Measurements from ENCODE around the gene INCA1. TPM values are rescaled to one million over a fixed set of nuclear protein-coding genes. Genes with fewer than 3 reads are reported as not detected.
A peak's percentile ranks its signal among the peaks of the same experiment; 100 is the strongest.

Gene INCA1
- polyA plus RNA-seq, 1 of the 3 experiments (the other 2 are of a cell fraction), result 1.2 TPM

DNA sequence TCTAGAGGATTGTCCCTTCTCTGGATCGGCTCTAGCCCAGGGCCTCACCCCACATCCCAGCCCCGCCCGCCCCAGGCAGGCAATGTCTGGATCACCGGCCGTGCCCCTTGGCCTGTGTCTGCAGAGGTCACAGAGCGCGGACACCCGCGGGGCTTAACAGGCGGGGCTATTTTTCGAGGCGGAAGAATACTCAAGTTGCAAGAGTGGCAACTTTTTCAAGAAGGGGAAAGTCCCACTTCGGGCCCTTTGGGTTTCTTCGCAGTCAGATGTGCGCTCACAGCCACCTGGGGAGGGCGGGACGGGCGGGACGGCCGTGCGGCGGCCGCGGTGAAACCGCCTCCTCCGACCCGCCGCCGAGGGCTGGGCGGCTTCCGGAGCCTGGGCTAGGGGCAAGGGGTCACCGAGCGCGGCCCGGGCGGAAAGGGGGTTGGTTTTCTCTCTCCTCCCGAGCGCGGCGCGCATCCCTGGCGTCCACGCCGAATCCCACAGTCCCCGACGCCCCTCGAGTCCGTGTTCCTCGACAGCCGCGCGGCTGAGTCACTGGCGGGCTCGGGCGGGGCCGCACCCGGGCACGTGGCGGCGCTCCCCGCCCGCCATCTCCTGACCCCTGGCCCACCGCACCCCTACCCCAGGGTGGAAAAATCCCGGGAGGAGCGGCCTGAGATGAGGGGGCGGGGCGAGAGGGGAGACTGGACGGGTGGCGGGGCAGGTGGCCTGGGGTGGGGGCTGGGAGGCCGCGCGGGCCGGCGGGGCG, 47.8 kb downstream of the INCA1 start:
- Histone ChIP-seq H3K27ac (ENCODE audit: low read depth in 2 of 2, low read length in 1 of 2) (peak overlapping the region; percentile 97 to 100), H3K4me2 (peak overlapping the region; percentile 98), H3K9me2 (no peaks in the 10 kb centered on the region), H3K36me3 (replicated peaks in 1 of 2; ENCODE audit: control insufficient read depth in 1 of 2, insufficient read depth in 2 of 2, low read length in 1 of 2) (peaks cover 21 to 25% of the 10 kb centered on the region in 2 experiments), H2AFZ (ENCODE audit: low read depth) (no peak overlapping the region), H3K9me3 (no peaks in the 10 kb centered on the region), H3K4me3 (ENCODE audit: low read depth in 2 of 2, low read length in 1 of 2) (peak overlapping the region; percentile 79 to 99), H3K4me1 (ENCODE audit: control insufficient read depth in 1 of 2, insufficient read depth in 2 of 2, low read depth in 1 of 2, low read length in 1 of 2) (peaks cover 40 to 44% of the 10 kb centered on the region in 2 experiments), H3K9ac (peak overlapping the region; percentile 99), H3F3A (replicated peaks; ENCODE audit: insufficient read depth) (peaks cover 56% of the 10 kb centered on the region), H3K27me3 (ENCODE audit: insufficient read depth) (no peaks in the 10 kb centered on the region), H3K79me2 (ENCODE audit: insufficient read depth) (peaks cover 65% of the 10 kb centered on the region), H4K20me1 (ENCODE audit: insufficient read depth) (peaks cover 30% of the 10 kb centered on the region)
- ChIA-PET POLR2A (interaction anchor here (1.3 to 6.7 kb wide), 4 partner anchors 9 to 48 kb away, joined by 5 to 56 read pairs (median 24); partner anchors contain the start of genes INCA1, KIF1C, RNF167 and SLC25A11), CTCF (interaction anchor here (0.9 to 2.7 kb wide), 3 partner anchors 9 to 48 kb away, joined by 3 to 13 read pairs (median 3); partner anchors contain the start of genes INCA1, KIF1C, RNF167 and SLC25A11)
- WGBS (ENCODE audit: low lambda C conversion rate), result 1% methylated on average over 27 of the region's 75 CpGs
- DNase-seq, result peak; percentile 64
- peak; percentile 12; the same call in 1 of the 2 replicates for TF ChIP-seq FOSL2 (IDR thresholded peaks at IDR 0.05; ENCODE audit: borderline replicate concordance, low read depth)
- TF ChIP-seq, protein P1, sequence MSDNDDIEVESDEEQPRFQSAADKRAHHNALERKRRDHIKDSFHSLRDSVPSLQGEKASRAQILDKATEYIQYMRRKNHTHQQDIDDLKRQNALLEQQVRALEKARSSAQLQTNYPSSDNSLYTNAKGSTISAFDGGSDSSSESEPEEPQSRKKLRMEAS (IDR thresholded peaks at IDR 0.05; ENCODE audit: low read depth), result peak; percentile 85; the same call in 1 of the 2 replicates
- TF ChIP-seq NRF1 (IDR thresholded peaks at IDR 0.05; ENCODE audit: low read depth, low read length), result no peak
- peak; percentile 9; the same call in 1 of the 2 replicates for TF ChIP-seq TEAD4 (IDR thresholded peaks at IDR 0.05; ENCODE audit: borderline replicate concordance, insufficient read depth)
- TF ChIP-seq SIN3A (IDR thresholded peaks at IDR 0.05; ENCODE audit: borderline replicate concordance, low read depth, low read length), result peak; percentile 46; the same call in 1 of the 2 replicates
- TF ChIP-seq, protein P2, sequence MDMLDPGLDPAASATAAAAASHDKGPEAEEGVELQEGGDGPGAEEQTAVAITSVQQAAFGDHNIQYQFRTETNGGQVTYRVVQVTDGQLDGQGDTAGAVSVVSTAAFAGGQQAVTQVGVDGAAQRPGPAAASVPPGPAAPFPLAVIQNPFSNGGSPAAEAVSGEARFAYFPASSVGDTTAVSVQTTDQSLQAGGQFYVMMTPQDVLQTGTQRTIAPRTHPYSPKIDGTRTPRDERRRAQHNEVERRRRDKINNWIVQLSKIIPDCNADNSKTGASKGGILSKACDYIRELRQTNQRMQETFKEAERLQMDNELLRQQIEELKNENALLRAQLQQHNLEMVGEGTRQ (IDR thresholded peaks at IDR 0.05; ENCODE audit: borderline replicate concordance, low read depth, low read length), result no peak
- TF ChIP-seq, protein P3, sequence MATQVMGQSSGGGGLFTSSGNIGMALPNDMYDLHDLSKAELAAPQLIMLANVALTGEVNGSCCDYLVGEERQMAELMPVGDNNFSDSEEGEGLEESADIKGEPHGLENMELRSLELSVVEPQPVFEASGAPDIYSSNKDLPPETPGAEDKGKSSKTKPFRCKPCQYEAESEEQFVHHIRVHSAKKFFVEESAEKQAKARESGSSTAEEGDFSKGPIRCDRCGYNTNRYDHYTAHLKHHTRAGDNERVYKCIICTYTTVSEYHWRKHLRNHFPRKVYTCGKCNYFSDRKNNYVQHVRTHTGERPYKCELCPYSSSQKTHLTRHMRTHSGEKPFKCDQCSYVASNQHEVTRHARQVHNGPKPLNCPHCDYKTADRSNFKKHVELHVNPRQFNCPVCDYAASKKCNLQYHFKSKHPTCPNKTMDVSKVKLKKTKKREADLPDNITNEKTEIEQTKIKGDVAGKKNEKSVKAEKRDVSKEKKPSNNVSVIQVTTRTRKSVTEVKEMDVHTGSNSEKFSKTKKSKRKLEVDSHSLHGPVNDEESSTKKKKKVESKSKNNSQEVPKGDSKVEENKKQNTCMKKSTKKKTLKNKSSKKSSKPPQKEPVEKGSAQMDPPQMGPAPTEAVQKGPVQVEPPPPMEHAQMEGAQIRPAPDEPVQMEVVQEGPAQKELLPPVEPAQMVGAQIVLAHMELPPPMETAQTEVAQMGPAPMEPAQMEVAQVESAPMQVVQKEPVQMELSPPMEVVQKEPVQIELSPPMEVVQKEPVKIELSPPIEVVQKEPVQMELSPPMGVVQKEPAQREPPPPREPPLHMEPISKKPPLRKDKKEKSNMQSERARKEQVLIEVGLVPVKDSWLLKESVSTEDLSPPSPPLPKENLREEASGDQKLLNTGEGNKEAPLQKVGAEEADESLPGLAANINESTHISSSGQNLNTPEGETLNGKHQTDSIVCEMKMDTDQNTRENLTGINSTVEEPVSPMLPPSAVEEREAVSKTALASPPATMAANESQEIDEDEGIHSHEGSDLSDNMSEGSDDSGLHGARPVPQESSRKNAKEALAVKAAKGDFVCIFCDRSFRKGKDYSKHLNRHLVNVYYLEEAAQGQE (IDR thresholded peaks at IDR 0.05; ENCODE audit: low read depth, low read length), result no peak
- no peak for TF ChIP-seq JUND (IDR thresholded peaks at IDR 0.05)
- TF ChIP-seq, protein P4, sequence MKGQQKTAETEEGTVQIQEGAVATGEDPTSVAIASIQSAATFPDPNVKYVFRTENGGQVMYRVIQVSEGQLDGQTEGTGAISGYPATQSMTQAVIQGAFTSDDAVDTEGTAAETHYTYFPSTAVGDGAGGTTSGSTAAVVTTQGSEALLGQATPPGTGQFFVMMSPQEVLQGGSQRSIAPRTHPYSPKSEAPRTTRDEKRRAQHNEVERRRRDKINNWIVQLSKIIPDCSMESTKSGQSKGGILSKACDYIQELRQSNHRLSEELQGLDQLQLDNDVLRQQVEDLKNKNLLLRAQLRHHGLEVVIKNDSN (IDR thresholded peaks at IDR 0.05; ENCODE audit: borderline replicate concordance, low read depth), result peak; percentile 57; the same call in 1 of the 2 replicates
- no peak for TF ChIP-seq FOXJ3 (CRISPR knock-in tag; IDR thresholded peaks at IDR 0.05)
- no peak for TF ChIP-seq GATA2 (CRISPR knock-in tag; IDR thresholded peaks at IDR 0.05)
- no peak for TF ChIP-seq TAF1 (IDR thresholded peaks at IDR 0.05; ENCODE audit: borderline replicate concordance, low read depth, low read length)
- TF ChIP-seq RFX5 (IDR thresholded peaks at IDR 0.05; ENCODE audit: low read length), result no peak; the same call in 1 of the 2 replicates
- peak in 1 of 2 experiments; percentile 43; a peak in 2 of 4 replicates for TF ChIP-seq EP300 (IDR thresholded peaks at IDR 0.05; ENCODE audit: borderline replicate concordance in 1 of 2, low read depth in 1 of 2, low read length in 1 of 2)
- TF ChIP-seq MXI1 (IDR thresholded peaks at IDR 0.05; ENCODE audit: low read depth, low read length), result peak; percentile 60; the same call in 1 of the 2 replicates
